Measurements from ENCODE around the gene ELMO1. TPM values are rescaled to one million over a fixed set of nuclear protein-coding genes. Genes with fewer than 3 reads are reported as not detected.

The ELMO1 gene
- total RNA-seq, 1 donor from 2014 or later: 66.1 TPM

DNA sequence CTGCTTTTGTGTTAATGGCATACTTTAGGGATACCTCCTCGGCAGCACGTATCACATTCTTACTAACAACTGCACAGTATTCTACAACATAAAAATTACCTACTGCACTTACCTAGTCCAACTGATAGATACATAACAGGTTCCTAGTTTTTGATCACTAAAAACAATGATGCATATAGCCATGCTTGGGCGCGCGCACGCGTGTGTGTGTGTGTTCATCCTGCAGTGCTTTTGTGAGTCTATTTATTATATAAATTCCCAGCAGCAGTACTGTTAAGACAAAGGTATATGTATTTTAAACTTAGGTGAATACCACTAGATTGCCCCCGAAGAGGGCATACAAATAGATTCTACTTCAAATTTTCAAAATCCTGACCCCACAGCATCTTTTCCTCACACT is 181.4 kb downstream of the ELMO1 start:
- no peak overlapping the region for H3K27ac Mint-ChIP-seq
- H3K4me1 Mint-ChIP-seq (ENCODE audit: low read depth): peaks cover 3% of the 10 kb centered on the region
- H3K4me3 Mint-ChIP-seq (ENCODE audit: low read depth): no peak overlapping the region
- TF ChIP-seq, protein P1, sequence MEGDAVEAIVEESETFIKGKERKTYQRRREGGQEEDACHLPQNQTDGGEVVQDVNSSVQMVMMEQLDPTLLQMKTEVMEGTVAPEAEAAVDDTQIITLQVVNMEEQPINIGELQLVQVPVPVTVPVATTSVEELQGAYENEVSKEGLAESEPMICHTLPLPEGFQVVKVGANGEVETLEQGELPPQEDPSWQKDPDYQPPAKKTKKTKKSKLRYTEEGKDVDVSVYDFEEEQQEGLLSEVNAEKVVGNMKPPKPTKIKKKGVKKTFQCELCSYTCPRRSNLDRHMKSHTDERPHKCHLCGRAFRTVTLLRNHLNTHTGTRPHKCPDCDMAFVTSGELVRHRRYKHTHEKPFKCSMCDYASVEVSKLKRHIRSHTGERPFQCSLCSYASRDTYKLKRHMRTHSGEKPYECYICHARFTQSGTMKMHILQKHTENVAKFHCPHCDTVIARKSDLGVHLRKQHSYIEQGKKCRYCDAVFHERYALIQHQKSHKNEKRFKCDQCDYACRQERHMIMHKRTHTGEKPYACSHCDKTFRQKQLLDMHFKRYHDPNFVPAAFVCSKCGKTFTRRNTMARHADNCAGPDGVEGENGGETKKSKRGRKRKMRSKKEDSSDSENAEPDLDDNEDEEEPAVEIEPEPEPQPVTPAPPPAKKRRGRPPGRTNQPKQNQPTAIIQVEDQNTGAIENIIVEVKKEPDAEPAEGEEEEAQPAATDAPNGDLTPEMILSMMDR (IDR thresholded peaks at IDR 0.05; ENCODE audit: unreplicated experiment): no peak
- H3K27me3 Mint-ChIP-seq: no peaks in the 10 kb centered on the region
- H3K9me3 Mint-ChIP-seq (ENCODE audit: low read depth): no peaks in the 10 kb centered on the region
- no peak for DNase-seq (ENCODE audit: low spot score, unreplicated experiment)
- peaks cover 13% of the 10 kb centered on the region for H3K36me3 Mint-ChIP-seq (ENCODE audit: insufficient read depth)

DNA sequence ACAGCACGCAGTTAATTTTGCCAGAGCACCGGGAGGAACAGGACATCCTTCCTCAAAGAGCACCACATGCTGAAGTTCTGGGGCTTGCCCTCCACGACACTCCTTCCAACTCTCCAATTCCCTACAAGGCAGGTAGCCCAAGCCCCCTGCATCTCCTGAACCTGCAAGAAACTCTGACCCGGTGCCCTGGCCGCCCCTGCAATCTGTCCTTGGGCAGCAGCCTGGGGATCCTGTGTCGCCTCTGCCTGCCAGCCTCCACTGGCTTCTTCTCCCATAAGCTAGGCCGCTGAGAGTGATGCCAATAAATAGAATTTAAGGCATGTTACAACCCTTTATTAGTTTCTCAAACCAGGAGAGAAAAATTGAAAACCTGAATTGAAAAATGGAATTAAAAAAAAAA is 182.8 kb downstream of the ELMO1 start:
- no peaks in the 10 kb centered on the region for H3K27me3 Mint-ChIP-seq
- H3K4me1 Mint-ChIP-seq (ENCODE audit: low read depth): peaks cover 3% of the 10 kb centered on the region
- H3K4me3 Mint-ChIP-seq (ENCODE audit: low read depth): no peak overlapping the region
- H3K36me3 Mint-ChIP-seq (ENCODE audit: insufficient read depth): peaks cover 7% of the 10 kb centered on the region
- no peak overlapping the region for H3K27ac Mint-ChIP-seq
- no peaks in the 10 kb centered on the region for H3K9me3 Mint-ChIP-seq (ENCODE audit: low read depth)
- DNase-seq (ENCODE audit: low spot score, unreplicated experiment): no peak
- TF ChIP-seq, protein P1 (IDR thresholded peaks at IDR 0.05; ENCODE audit: unreplicated experiment): no peak

DNA sequence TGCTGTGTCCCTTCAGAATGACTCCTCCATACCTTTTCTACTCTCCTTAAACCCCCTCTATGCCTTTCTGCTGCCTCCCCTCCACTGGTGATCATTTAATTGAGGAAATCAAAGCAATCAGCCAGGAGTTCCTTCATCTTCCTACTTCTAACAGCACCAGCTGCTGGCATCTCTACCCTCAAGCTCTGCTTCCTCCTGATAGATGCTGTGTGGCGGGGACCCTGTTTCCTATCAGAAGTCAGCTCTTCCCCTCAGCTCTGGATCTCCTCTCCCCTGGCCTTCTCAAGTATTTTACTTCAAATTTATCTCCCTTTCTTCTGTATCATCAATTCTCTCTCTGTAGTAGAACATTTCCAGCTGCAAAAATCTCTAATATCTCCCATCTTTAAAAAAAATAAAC is 183.7 kb downstream of the ELMO1 start:
- DNase-seq (ENCODE audit: low spot score, unreplicated experiment): no peak
- Mint-ChIP-seq H3K9me3 (ENCODE audit: low read depth) (no peaks in the 10 kb centered on the region), H3K27me3 (no peaks in the 10 kb centered on the region), H3K4me1 (ENCODE audit: low read depth) (peaks cover 3% of the 10 kb centered on the region), H3K4me3 (ENCODE audit: low read depth) (no peak overlapping the region), H3K27ac (no peak overlapping the region), H3K36me3 (ENCODE audit: insufficient read depth) (peaks cover 4% of the 10 kb centered on the region)
- TF ChIP-seq, protein P1 (IDR thresholded peaks at IDR 0.05; ENCODE audit: unreplicated experiment): no peak

DNA sequence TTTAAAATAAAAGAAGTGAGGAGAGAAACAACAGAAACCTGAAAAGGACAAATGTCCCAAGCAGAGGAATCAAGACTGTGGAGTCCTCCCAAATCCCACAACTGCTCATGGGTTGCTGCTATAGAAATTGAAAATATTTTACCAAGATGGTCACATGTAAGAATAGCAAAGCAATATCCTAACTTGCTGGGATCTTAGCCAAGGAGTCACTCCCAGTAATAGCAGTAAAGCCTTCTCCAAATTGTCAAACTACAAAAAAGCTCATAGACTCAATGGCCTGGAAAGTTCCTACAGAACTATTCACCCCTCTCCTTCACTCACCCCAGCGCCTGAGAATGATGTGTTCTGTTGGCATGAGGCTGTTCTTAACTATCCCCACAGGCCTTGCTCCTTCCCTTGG is 186.5 kb downstream of the ELMO1 start:
- Mint-ChIP-seq H3K27me3 (no peaks in the 10 kb centered on the region), H3K9me3 (ENCODE audit: low read depth) (no peaks in the 10 kb centered on the region), H3K36me3 (ENCODE audit: insufficient read depth) (peaks cover 7% of the 10 kb centered on the region), H3K27ac (no peak overlapping the region), H3K4me1 (ENCODE audit: low read depth) (no peaks in the 10 kb centered on the region), H3K4me3 (ENCODE audit: low read depth) (no peak overlapping the region)
- no peak for DNase-seq (ENCODE audit: low spot score, unreplicated experiment)
- TF ChIP-seq, protein P1 (IDR thresholded peaks at IDR 0.05; ENCODE audit: unreplicated experiment): no peak

DNA sequence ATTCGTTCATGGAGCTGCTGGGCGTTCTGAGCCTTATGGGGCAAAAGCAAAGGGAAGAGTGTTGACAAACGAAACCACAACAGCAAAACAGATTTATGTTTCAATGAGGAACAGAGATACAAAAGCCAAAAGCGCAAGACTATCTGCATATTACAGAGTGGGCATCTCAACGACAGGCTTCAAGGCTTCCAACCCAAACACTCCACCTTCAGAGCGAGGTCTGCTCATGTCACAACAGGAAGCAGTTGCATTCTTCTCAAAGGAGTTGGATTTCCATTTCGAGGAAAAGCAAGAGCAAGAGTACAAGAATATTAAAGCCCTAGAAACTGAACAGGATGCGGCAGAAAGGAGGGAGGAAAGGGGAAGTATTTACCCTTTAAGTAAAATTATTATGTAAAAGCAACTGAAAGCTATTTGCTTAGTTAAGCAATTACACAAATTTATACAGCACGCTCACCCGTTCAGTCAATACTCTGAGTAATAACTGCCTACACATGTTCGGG is 189.3 kb downstream of the ELMO1 start:
- Mint-ChIP-seq H3K27ac (no peak overlapping the region), H3K9me3 (ENCODE audit: low read depth) (no peaks in the 10 kb centered on the region), H3K36me3 (ENCODE audit: insufficient read depth) (peaks cover 9% of the 10 kb centered on the region), H3K4me1 (ENCODE audit: low read depth) (peaks cover 2% of the 10 kb centered on the region), H3K4me3 (ENCODE audit: low read depth) (no peak overlapping the region), H3K27me3 (no peaks in the 10 kb centered on the region)
- DNase-seq (ENCODE audit: low spot score, unreplicated experiment): no peak
- TF ChIP-seq, protein P1 (IDR thresholded peaks at IDR 0.05; ENCODE audit: unreplicated experiment): no peak
